H1 (cell line): ENCODE results near the gene TIGD6. TPM values are rescaled to one million over a fixed set of nuclear protein-coding genes. Genes with fewer than 3 reads are reported as not detected.

Experiments
- CTCF ChIA-PET: fragments of 300-600 bp; sonication (Branson Sonifier 250); formaldehyde crosslinking; loops from one replicate; lab custom pipeline; 2021; ENCODE audit not compliant: partially characterized antibody; lab: Charles Lee
- POLR2A ChIA-PET: fragments of 300-600 bp; sonication (Branson Sonifier 250); formaldehyde crosslinking; loops from one replicate; lab custom pipeline; 2021; ENCODE audit warnings: inconsistent platforms; ENCODE audit not compliant: partially characterized antibody; lab: Charles Lee
- DNase-seq, 2 experiments: peaks; one replicate each; pipeline versions ENCODE4 v3.0.0 to v3.0.0-alpha.2; 2010 to 2022; ENCODE audit warnings: low spot score in 2 of 2, low read depth in 1 of 2, mixed read lengths in 1 of 2
- FAIRE-seq: peaks from 2 replicates; lab custom pipeline; 2011; peaks lifted over from hg19 to GRCh38; lab: Jason Lieb, UNC
- H2AFZ ChIP-seq: 2 replicates; pipeline ENCODE4 v1.8.1; 2012; ENCODE audit warnings: low read length, inconsistent platforms
- H2AK5ac ChIP-seq: 2 replicates; pipeline ENCODE4 v1.6.1; 2013; ENCODE audit warnings: low read depth, low read length
- H2BK120ac ChIP-seq: replicated peaks from 2 replicates; pipeline ENCODE3; 2013; ENCODE audit warnings: low read depth, low read length, inconsistent platforms
- H2BK12ac ChIP-seq: 2 replicates; pipeline ENCODE4 v1.6.1; 2013; ENCODE audit warnings: low read depth, low read length
- H2BK15ac ChIP-seq: 2 replicates; pipeline ENCODE4 v1.6.1; 2013; ENCODE audit warnings: low read length
- H2BK20ac ChIP-seq: 2 replicates; pipeline ENCODE4 v1.6.1; 2013; ENCODE audit warnings: low read length
- H2BK5ac ChIP-seq: 2 replicates; pipeline ENCODE4 v1.6.1; 2013; ENCODE audit warnings: low read depth, low read length
- H3K14ac ChIP-seq: 2 replicates; pipeline ENCODE4 v1.6.1; 2013; ENCODE audit warnings: inconsistent platforms; ENCODE audit not compliant: insufficient read length
- H3K18ac ChIP-seq: 2 replicates; pipeline ENCODE4 v1.6.1; 2013; ENCODE audit warnings: low read length; ENCODE audit errors: extremely low read depth
- H3K23ac ChIP-seq: 2 replicates; pipeline ENCODE4 v1.6.1; 2013; ENCODE audit warnings: inconsistent platforms; ENCODE audit not compliant: insufficient read length
- H3K23me2 ChIP-seq: 2 replicates; pipeline ENCODE4 v1.6.1; 2013; ENCODE audit warnings: low read depth, low read length
- H3K27ac ChIP-seq: 2 replicates; pipeline ENCODE4 v1.6.1; 2011; ENCODE audit warnings: low read depth, low read length, inconsistent platforms
- H3K27me3 ChIP-seq, 4 experiments: replicated peaks in 1 of 4; 1 replicate in 1 of 4; 2 replicates in 3 of 4; pipeline versions ENCODE4 v1.6.1 to v1.8.1; 2011 to 2013; ENCODE audit warnings: low read length in 3 of 4, mild to moderate bottlenecking in 3 of 4, inconsistent platforms in 2 of 4, mixed read lengths in 2 of 4, moderate library complexity in 1 of 4; ENCODE audit not compliant: control insufficient read depth in 3 of 4, insufficient read depth in 3 of 4; ENCODE audit errors: extremely low read depth in 1 of 4
- H3K36me3 ChIP-seq, 4 experiments: 2 replicates each; pipeline versions ENCODE4 v1.6.1 to v1.8.1; 2011 to 2013; ENCODE audit warnings: mild to moderate bottlenecking in 4 of 4, low read length in 3 of 4, moderate library complexity in 2 of 4, control low read depth in 1 of 4, inconsistent platforms in 1 of 4; ENCODE audit not compliant: insufficient read depth in 4 of 4, control insufficient read depth in 2 of 4
- H3K4ac ChIP-seq: replicated peaks from 2 replicates; pipeline ENCODE3; 2013; ENCODE audit warnings: low read length, low read depth, mixed read lengths, inconsistent platforms; ENCODE audit not compliant: insufficient read length
- H3K4me1 ChIP-seq, 4 experiments: replicated peaks in 1 of 4; 1 replicate in 1 of 4; 2 replicates in 3 of 4; pipeline versions ENCODE4 v1.6.1 to v1.8.1; 2011 to 2013; ENCODE audit warnings: low read length in 3 of 4, inconsistent platforms in 2 of 4, mixed read lengths in 1 of 4; ENCODE audit not compliant: insufficient read depth in 4 of 4, control insufficient read depth in 3 of 4
- H3K4me2 ChIP-seq, 2 experiments: 2 replicates each; pipeline versions ENCODE4 v1.6.1 to v1.8.1; 2011 to 2013; ENCODE audit warnings: low read depth in 2 of 2, low read length in 2 of 2, control low read depth in 1 of 2, inconsistent platforms in 1 of 2, mild to moderate bottlenecking in 1 of 2; ENCODE audit not compliant: insufficient read depth in 1 of 2
- H3K4me3 ChIP-seq, 4 experiments: fragments of 200-600, 300-600 bp in 1 of 4; sonication (generic), shearing (Covaris generic), sonication (Bioruptor Twin) in 1 of 4; 2 replicates each; pipeline versions ENCODE4 v1.5.1 to v1.8.1; 2011 to 2016; ENCODE audit warnings: low read length in 4 of 4, low read depth in 3 of 4, control low read depth in 2 of 4, inconsistent platforms in 2 of 4, mild to moderate bottlenecking in 2 of 4, mixed read lengths in 1 of 4, moderate library complexity in 1 of 4; ENCODE audit not compliant: insufficient read depth in 2 of 4; ENCODE audit errors: extremely low read depth in 1 of 4
- H3K56ac ChIP-seq: replicated peaks from 2 replicates; pipeline ENCODE3; 2013; ENCODE audit warnings: low read depth, mild to moderate bottlenecking, mixed read lengths, low read length, inconsistent platforms; ENCODE audit not compliant: insufficient read length
- H3K79me1 ChIP-seq: 2 replicates; pipeline ENCODE4 v1.6.1; 2013; ENCODE audit warnings: low read depth, low read length, control low read depth
- H3K79me2 ChIP-seq, 2 experiments: 2 replicates each; pipeline versions ENCODE4 v1.6.1 to v1.8.1; 2012 to 2013; ENCODE audit warnings: low read length in 2 of 2, mild to moderate bottlenecking in 2 of 2, inconsistent platforms in 1 of 2; ENCODE audit not compliant: insufficient read depth in 2 of 2, control insufficient read depth in 1 of 2
- H3K9ac ChIP-seq, 4 experiments: replicated peaks in 1 of 4; 1 replicate in 1 of 4; 2 replicates in 3 of 4; pipeline versions ENCODE4 v1.6.1 to v1.8.1; 2011 to 2013; ENCODE audit warnings: low read depth in 3 of 4, low read length in 3 of 4, control low read depth in 2 of 4, mild to moderate bottlenecking in 2 of 4, moderate library complexity in 2 of 4, inconsistent platforms in 1 of 4; ENCODE audit errors: extremely low read depth in 1 of 4
- H3K9me3 ChIP-seq, 2 experiments: 2 replicates each; pipeline versions ENCODE4 v1.6.1 to v1.8.1; 2012 to 2013; ENCODE audit warnings: mild to moderate bottlenecking in 2 of 2, moderate library complexity in 2 of 2, control low read depth in 1 of 2, inconsistent platforms in 1 of 2, low read depth in 1 of 2, low read length in 1 of 2, mixed read lengths in 1 of 2; ENCODE audit not compliant: insufficient read depth in 2 of 2
- H4K20me1 ChIP-seq, 2 experiments: replicated peaks in 1 of 2; 2 replicates each; pipeline versions ENCODE3 to v1.8.1; 2011 to 2013; ENCODE audit warnings: inconsistent platforms in 2 of 2, low read length in 2 of 2, mild to moderate bottlenecking in 1 of 2; ENCODE audit not compliant: insufficient read depth in 2 of 2, control insufficient read depth in 1 of 2
- H4K5ac ChIP-seq: 2 replicates; pipeline ENCODE4 v1.6.1; 2013; ENCODE audit warnings: low read length, low read depth, mixed read lengths, inconsistent platforms; ENCODE audit not compliant: insufficient read length
- H4K8ac ChIP-seq: 2 replicates; pipeline ENCODE4 v1.8.0; 2013; ENCODE audit warnings: mild to moderate bottlenecking, moderate library complexity, low read length, inconsistent platforms; ENCODE audit not compliant: insufficient read depth; ENCODE audit errors: extremely low read depth
- H4K91ac ChIP-seq: replicated peaks from 2 replicates; pipeline ENCODE3; 2013; ENCODE audit warnings: low read length, mixed read lengths, inconsistent platforms; ENCODE audit not compliant: insufficient read length
- GABPA ChIP-seq: IDR thresholded peaks from 2 replicates; pipeline ENCODE4 v1.6.1; 2011; ENCODE audit warnings: mild to moderate bottlenecking, low read length, moderate library complexity, borderline replicate concordance; ENCODE audit not compliant: insufficient read depth
- WGBS, 2 experiments: shearing (Covaris generic) in 1 of 2; methylation state at CpG; one replicate each; pipeline versions ENCODE4 v1.1.6 to v1.1.7; 2013 to 2015; ENCODE audit warnings: low lambda C conversion rate in 2 of 2, mixed read lengths in 2 of 2, inconsistent platforms in 1 of 2, low coverage in 1 of 2, missing lambda C conversion rate in 1 of 2; ENCODE audit not compliant: insufficient replicate concordance in 2 of 2, insufficient coverage in 1 of 2, insufficient read length in 1 of 2; ENCODE audit errors: extremely low coverage in 1 of 2, missing lambda C conversion rate in 1 of 2; 5-methylcytosine and 5-hydroxymethylcytosine counted together
- polyA plus RNA-seq, 7 experiments: library from polyadenylated mRNA; depleted of rRNA in 3 of 7; stranded (reverse) in 5 of 7; unstranded in 2 of 7; fragments of >200 nt in 5 of 7; fragments of 200-250 nt in 2 of 7; gene quantifications; 1 replicate in 5 of 7; 2 replicates in 1 of 7; 4 replicates in 1 of 7; pipeline versions ENCODE4 v1.2.1 to v1.2.3, GENCODE V29; 2011 to 2013; ENCODE audit warnings: missing spikeins in 2 of 7, mixed read lengths in 2 of 7
- total RNA-seq: library from RNA; stranded (reverse); fragmentation: NEBNext Ultra II Directional; extraction: Animal tissue kit (Norgen Biotek cat#: 25700); gene quantifications from 2 replicates; pipeline ENCODE4 v1.2.1, GENCODE V29; 2021

TIGD6 gene
- total and polyA plus RNA-seq, 2 of the 8 experiments (the other 6 are each of a cell fraction or from before 2014, with no cell fraction given), result 1.3 to 2.4 TPM

DNA sequence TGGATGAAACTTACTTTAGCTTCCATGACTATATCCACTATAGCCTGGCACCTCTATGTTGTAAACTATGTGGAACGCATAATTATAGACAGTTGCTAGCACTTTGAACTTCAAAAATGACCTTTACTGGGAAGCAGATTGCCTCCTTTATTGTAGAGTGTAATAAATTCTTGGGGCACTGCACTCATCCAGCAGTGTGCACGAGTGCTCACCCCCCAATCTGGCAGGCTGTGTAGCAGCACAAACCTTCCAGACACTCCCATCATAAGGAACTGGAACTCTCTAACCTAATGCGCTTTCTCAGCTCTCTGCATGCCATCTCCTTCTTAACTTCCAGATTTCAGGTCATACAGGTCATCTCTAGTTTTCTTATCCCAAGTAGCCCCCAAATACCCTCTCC lies 54.3 kb downstream of the TIGD6 start:
- FAIRE-seq, result no peak
- no peak overlapping the region for H2AFZ ChIP-seq
- H3K9me3 ChIP-seq, result no peaks in the 10 kb centered on the region
- no peak for DNase-seq
- WGBS, 2 experiments, result 87% methylated on average over 3 of the region's 3 CpGs; no CpG with 5 or more reads in 1 of the 2 experiments
- H3K36me3 ChIP-seq, result no peaks in the 10 kb centered on the region
- ChIA-PET POLR2A (no interaction called here), CTCF (interaction anchor here (0.5 to 9.8 kb wide), 12 partner anchors 9 to 328 kb away, joined by 3 to 104 read pairs (median 5); partner anchors contain the start of gene SLC26A2)
- H3K4me3 ChIP-seq, result no peak overlapping the region
- H3K56ac ChIP-seq, result no peak overlapping the region
- no peak overlapping the region for H3K23ac ChIP-seq
- H2AK5ac ChIP-seq, result no peak overlapping the region
- no peak overlapping the region for H4K5ac ChIP-seq
- H2BK20ac ChIP-seq, result no peak overlapping the region
- H2BK15ac ChIP-seq, result no peak overlapping the region
- H3K27ac ChIP-seq, result no peak overlapping the region
- H3K18ac ChIP-seq, result no peak overlapping the region
- H4K20me1 ChIP-seq, result no peaks in the 10 kb centered on the region
- H3K4me1 ChIP-seq, result no peaks in the 10 kb centered on the region
- no peaks in the 10 kb centered on the region for H3K23me2 ChIP-seq
- no peak overlapping the region for H2BK5ac ChIP-seq
- no peaks in the 10 kb centered on the region for H3K79me2 ChIP-seq
- no peak overlapping the region for H4K91ac ChIP-seq
- H3K14ac ChIP-seq, result no peak overlapping the region
- H2BK12ac ChIP-seq, result no peak overlapping the region
- H3K9ac ChIP-seq, result no peak overlapping the region
- no peaks in the 10 kb centered on the region for H3K79me1 ChIP-seq
- H3K27me3 ChIP-seq, result no peaks in the 10 kb centered on the region
- no peak overlapping the region for H4K8ac ChIP-seq
- H3K4me2 ChIP-seq, result no peak overlapping the region
- H3K4ac ChIP-seq, result no peak overlapping the region
- no peak overlapping the region for H2BK120ac ChIP-seq
- no peak for TF ChIP-seq GABPA
